ENCODE results near the gene ATAD3B. TPM values are rescaled to one million over a fixed set of nuclear protein-coding genes. Genes with fewer than 3 reads are reported as not detected.
A peak's percentile ranks its signal among the peaks of the same experiment; 100 is the strongest.

The ATAD3B gene
- total and polyA plus RNA-seq, 2 of the 13 experiments (the other 11 are each of a cell fraction or from before 2014, with no cell fraction given) = 9.6 to 31.1 TPM

- TF ChIP-seq ZBTB10 (CRISPR knock-in tag; IDR thresholded peaks at IDR 0.05; ENCODE audit: borderline replicate concordance) = 0 out of 2 replicates have a peak, but pooled peaks have one; percentile 13
- TF ChIP-seq ZNF549 (CRISPR knock-in tag; IDR thresholded peaks at IDR 0.05) = no peak
- TF ChIP-seq ZBTB1 (CRISPR knock-in tag; IDR thresholded peaks at IDR 0.05; ENCODE audit: borderline replicate concordance) = no peak
- TF ChIP-seq SMARCE1 (IDR thresholded peaks at IDR 0.05; ENCODE audit: borderline replicate concordance) = no peak
- TF ChIP-seq ZFP36L1 (CRISPR knock-in tag; IDR thresholded peaks at IDR 0.05) = peak; percentile 86; the same call in 1 of the 2 replicates
- TF ChIP-seq SYNCRIP (IDR thresholded peaks at IDR 0.05; ENCODE audit: insufficient read depth, low read depth, low read length) = no peak
- peak; percentile 78; the same call in 1 of the 2 replicates for TF ChIP-seq MAZ (IDR thresholded peaks at IDR 0.05; ENCODE audit: borderline replicate concordance, low read depth, low read length)
- peak; percentile 92 for TF ChIP-seq MAZ (CRISPR knock-in tag; IDR thresholded peaks at IDR 0.05; ENCODE audit: low read depth)
- no peak for TF ChIP-seq ZNF672 (CRISPR knock-in tag; IDR thresholded peaks at IDR 0.05)
- TF ChIP-seq ZNF629 (CRISPR knock-in tag; conservative IDR thresholded peaks at IDR 0.05) = no peak
- TF ChIP-seq NFE2L1 (CRISPR knock-in tag; IDR thresholded peaks at IDR 0.05; ENCODE audit: borderline replicate concordance) = no peak
- no peak for TF ChIP-seq ZBTB3 (CRISPR knock-in tag; IDR thresholded peaks at IDR 0.05; ENCODE audit: borderline replicate concordance, low read depth)
- no peak for TF ChIP-seq PRDM15 (CRISPR knock-in tag; IDR thresholded peaks at IDR 0.05)
- TF ChIP-seq ZNF264 (CRISPR knock-in tag; IDR thresholded peaks at IDR 0.05) = no peak
- TF ChIP-seq ZNF180 (CRISPR knock-in tag; IDR thresholded peaks at IDR 0.05; ENCODE audit: borderline replicate concordance, low read depth) = no peak
- TF ChIP-seq ZNF121 (CRISPR knock-in tag; IDR thresholded peaks at IDR 0.05) = no peak
- no peak for TF ChIP-seq ATF3 (CRISPR knock-in tag; IDR thresholded peaks at IDR 0.05)
- no peak for TF ChIP-seq NBN (conservative IDR thresholded peaks at IDR 0.05)
- TF ChIP-seq REPIN1 (CRISPR knock-in tag; IDR thresholded peaks at IDR 0.05; ENCODE audit: borderline replicate concordance, low read depth) = no peak
- TF ChIP-seq FOXA3 (CRISPR knock-in tag; IDR thresholded peaks at IDR 0.05) = 0 out of 2 replicates have a peak, but pooled peaks have one; percentile 14
- TF ChIP-seq ZBTB39 (CRISPR knock-in tag; IDR thresholded peaks at IDR 0.05) = no peak
- TF ChIP-seq ZKSCAN1 (IDR thresholded peaks at IDR 0.05; ENCODE audit: low read length) = no peak
Observed at GRCh38 chr1:1437904-1438376, 33.6 kb upstream of the ATAD3B start (continued).
